ENCODE results near the gene SREBF1.
A peak's percentile ranks its signal among the peaks of the same experiment; 100 is the strongest.

SREBF1 gene

DNA sequence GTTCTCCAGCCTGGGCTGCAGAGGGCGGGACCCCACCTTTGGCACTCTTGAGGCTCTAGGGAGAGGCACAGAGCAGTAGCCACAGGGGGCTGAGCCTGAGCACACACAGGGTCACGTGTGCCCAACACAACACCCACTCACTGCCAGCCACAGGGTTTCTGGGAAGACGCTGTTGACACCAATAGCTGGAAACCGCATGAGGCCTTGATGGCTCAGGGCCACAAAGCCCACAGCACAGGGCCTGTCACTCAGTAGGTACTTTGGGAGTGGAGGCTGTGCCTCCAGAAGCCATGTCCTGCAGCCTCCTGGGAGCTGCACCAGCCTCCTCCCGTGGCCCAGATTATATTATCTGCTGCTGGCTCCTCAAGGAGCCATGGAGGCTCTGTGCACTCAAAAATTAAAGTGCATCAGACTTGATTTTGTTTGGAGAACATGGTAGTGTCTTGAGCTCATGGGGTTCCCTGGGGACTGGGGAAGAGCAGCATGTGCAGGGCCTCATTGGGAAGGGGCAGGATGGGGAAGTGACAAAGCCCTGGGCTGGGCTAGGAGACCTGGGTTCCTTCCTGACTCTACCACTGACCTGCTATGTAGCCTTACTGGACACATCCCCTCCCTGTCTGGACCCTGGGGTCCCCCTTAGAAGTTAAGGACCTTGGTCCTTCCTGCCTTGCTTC lies 12.5 kb upstream of the SREBF1 start:
- peaks cover 9% of the 10 kb centered on the region for H3K36me3 Mint-ChIP-seq (ENCODE audit: low read depth)
- peak overlapping the region; percentile 91 for H3K27ac Mint-ChIP-seq
- H3K4me3 Mint-ChIP-seq: peak overlapping the region; percentile 57
- peaks cover 60% of the 10 kb centered on the region for H3K4me1 Mint-ChIP-seq (ENCODE audit: low read depth)
- no peaks in the 10 kb centered on the region for H3K27me3 Mint-ChIP-seq (ENCODE audit: low read depth)
- no peaks in the 10 kb centered on the region for H3K9me3 Mint-ChIP-seq

DNA sequence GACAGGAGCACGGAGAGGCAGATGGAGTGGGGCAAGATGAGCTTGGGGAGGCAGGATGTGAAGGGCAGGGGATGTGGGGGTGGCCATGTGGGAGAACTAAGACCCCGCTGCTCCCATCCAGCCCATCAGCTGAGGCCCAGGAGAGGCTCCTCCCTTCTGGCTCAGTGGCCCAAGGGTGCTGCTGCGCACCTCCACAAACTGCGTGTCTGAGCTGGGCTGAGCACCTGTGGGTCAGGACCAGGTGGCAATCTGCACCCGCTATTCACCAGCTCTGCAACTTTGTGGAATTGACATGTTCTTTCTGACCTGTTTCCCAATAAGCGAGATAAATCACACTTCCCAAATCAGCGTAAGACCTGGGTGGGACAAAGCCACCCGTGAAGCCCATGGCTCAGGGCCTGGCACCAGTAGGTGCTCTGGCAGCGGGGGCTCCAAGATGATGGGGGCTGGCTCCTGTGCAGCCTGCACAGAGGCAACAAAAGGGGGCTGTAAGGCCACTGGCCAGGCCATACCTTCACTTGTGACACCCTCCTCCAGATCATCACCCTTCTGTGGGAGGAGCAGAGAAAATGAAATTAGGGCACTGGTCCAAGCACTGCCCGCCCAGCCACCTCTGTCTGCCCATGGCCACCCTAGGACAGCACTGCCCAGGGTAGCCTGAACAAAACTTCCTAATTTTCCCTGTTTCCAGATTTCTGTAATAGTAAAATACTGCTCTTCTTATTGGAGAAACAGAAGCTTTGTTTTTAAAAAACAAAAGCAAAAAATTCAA lies 11.7 kb upstream of the SREBF1 start:
- H3K27ac Mint-ChIP-seq: peak overlapping the region; percentile 91
- peaks cover 6% of the 10 kb centered on the region for H3K36me3 Mint-ChIP-seq (ENCODE audit: low read depth)
- H3K4me3 Mint-ChIP-seq: peak overlapping the region; percentile 57
- peaks cover 53% of the 10 kb centered on the region for H3K4me1 Mint-ChIP-seq (ENCODE audit: low read depth)
- H3K9me3 Mint-ChIP-seq: no peaks in the 10 kb centered on the region
- H3K27me3 Mint-ChIP-seq (ENCODE audit: low read depth): no peaks in the 10 kb centered on the region

DNA sequence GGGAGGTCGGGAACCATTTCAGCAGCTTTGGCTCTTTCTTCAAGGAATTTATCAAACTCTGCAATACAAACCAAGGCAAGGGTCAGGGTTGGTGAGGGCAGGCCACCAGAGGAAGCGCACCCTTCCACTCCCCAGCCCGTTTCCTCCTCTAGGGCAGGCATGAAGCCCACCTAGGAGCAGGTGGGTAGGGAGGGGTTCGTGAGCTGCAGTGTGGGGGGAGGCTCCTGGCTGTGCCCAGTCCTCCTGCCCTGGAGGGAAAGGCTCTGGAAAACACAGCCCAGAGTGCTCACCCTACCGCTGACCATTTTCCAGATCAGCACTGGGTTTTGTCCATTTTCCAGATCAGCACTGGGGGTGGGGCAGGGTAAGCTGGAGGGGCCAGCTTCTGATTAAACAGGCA lies 10.9 kb upstream of the SREBF1 start:
- Mint-ChIP-seq H3K27ac (peak overlapping the region; percentile 72), H3K27me3 (ENCODE audit: low read depth) (no peaks in the 10 kb centered on the region), H3K4me1 (ENCODE audit: low read depth) (peaks cover 48% of the 10 kb centered on the region), H3K4me3 (no peak overlapping the region), H3K36me3 (ENCODE audit: low read depth) (peaks cover 4% of the 10 kb centered on the region), H3K9me3 (no peaks in the 10 kb centered on the region)

DNA sequence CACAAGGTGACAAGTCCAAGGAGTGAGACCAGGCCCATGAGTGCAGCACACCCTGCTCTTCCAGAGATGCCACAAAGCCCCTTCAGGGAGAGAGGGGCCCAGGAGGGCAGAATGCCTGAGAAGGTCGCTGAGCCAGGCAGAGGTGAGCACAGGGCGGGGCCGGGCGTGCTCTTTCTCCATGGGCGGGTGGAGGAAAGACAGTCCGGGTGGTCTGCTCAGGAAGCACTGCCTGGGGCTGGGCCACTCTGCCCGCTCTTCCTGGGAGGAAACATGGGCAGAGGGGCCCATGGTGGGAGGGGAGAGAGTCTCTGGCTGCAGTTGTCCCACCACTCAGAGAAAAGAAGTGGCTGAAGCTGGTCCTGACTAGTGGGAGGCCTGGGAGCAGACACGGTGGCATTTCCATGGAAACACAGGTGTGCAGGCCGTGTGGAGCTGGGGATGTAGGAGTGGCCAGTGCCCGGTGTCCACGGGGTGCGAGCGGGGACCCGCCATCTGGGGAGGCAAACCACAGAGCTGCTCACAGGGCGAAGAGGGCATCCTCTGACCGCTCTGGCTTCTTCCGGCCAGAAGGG lies 10.4 kb upstream of the SREBF1 start:
- H3K27ac Mint-ChIP-seq: peak overlapping the region; percentile 20
- no peak overlapping the region for H3K4me3 Mint-ChIP-seq
- H3K4me1 Mint-ChIP-seq (ENCODE audit: low read depth): peaks cover 46% of the 10 kb centered on the region
- peaks cover 3% of the 10 kb centered on the region for H3K36me3 Mint-ChIP-seq (ENCODE audit: low read depth)
- H3K9me3 Mint-ChIP-seq: no peaks in the 10 kb centered on the region
- H3K27me3 Mint-ChIP-seq (ENCODE audit: low read depth): no peaks in the 10 kb centered on the region

DNA sequence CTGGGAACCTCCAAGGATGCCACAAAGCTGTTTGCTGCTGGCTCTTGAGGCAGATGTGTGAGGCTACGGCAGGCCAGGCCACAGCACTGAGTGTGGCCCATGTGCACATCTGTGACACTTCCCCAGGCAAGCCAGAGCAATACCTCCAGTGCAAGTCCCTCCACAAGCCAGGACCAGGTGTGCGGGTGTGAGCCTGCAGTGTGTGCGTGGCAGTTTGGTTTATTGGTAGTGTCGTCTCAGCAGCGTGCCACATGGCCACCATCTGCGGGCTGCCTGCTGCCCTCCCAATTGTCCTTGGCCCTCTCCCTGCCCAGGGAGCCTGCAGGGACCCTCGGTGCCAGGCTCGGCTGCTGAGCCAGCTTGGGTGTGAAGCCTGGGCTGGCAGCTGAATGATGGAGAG lies 9.9 kb upstream of the SREBF1 start:
- H3K9me3 Mint-ChIP-seq: no peaks in the 10 kb centered on the region
- H3K27ac Mint-ChIP-seq: peak overlapping the region; percentile 57
- no peak overlapping the region for H3K4me3 Mint-ChIP-seq
- H3K4me1 Mint-ChIP-seq (ENCODE audit: low read depth): peaks cover 40% of the 10 kb centered on the region
- H3K27me3 Mint-ChIP-seq (ENCODE audit: low read depth): no peaks in the 10 kb centered on the region
- H3K36me3 Mint-ChIP-seq (ENCODE audit: low read depth): no peaks in the 10 kb centered on the region

DNA sequence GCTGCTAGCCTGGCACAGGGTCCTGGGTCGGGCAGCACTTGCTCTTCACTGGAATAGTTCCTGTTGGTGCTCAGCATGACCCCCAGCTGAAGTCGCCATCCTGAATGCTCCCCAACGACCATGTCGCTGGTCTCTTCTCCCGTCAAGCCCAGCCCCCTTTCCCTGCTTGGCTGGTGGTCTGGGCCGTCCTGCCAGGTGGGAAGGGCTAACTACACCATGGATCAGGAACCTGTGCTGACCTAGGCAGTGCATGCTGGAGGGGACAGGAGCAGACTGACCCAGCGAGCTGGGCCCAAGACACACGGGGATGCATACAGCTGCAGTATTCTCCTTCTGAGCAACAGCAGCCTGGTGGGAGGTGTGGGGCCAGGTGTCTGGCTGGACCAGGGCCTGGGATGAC lies 9.2 kb upstream of the SREBF1 start:
- no peak overlapping the region for H3K4me3 Mint-ChIP-seq
- H3K36me3 Mint-ChIP-seq (ENCODE audit: low read depth): no peaks in the 10 kb centered on the region
- H3K4me1 Mint-ChIP-seq (ENCODE audit: low read depth): peaks cover 38% of the 10 kb centered on the region
- H3K9me3 Mint-ChIP-seq: no peaks in the 10 kb centered on the region
- H3K27me3 Mint-ChIP-seq (ENCODE audit: low read depth): no peaks in the 10 kb centered on the region
- H3K27ac Mint-ChIP-seq: peak overlapping the region; percentile 57

DNA sequence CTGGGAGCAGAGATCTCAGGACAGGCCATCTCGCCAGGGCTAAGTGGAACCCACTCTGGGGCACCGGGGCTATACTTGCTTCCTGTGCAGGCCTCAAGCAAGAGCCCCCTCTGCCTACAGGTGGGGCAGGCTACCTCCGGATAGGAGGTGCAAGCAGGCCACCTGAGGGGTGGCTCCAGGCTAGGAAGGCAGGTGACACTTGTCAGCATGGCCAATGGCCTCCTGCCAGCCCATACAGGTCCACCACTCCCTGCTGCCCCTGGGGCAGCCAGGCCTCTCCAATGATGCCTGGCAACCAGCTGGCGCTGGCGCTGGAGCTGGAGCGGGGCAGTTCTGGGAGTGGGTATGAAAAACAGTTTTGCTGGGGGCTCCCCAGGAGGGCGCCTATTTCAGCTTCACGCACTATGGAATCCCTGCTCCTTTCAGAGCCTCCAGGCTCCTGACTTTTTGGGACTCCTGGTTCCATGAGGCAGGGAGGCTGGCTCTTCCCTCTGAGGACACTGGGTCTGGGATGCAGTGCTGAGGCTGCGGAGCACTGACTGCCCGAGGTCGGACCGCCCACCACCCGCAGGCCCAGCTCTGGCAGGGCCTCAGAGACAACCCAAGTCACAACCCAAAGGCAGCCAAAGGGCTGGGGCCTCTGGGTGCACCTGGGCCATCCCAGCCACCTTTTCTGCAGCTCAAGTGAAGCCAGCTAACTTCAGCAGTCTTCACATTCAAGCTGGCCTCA lies 8.4 kb upstream of the SREBF1 start:
- Mint-ChIP-seq H3K27ac (no peak overlapping the region), H3K4me3 (no peak overlapping the region), H3K4me1 (ENCODE audit: low read depth) (peaks cover 34% of the 10 kb centered on the region), H3K9me3 (no peaks in the 10 kb centered on the region), H3K36me3 (ENCODE audit: low read depth) (no peaks in the 10 kb centered on the region), H3K27me3 (ENCODE audit: low read depth) (no peaks in the 10 kb centered on the region)

DNA sequence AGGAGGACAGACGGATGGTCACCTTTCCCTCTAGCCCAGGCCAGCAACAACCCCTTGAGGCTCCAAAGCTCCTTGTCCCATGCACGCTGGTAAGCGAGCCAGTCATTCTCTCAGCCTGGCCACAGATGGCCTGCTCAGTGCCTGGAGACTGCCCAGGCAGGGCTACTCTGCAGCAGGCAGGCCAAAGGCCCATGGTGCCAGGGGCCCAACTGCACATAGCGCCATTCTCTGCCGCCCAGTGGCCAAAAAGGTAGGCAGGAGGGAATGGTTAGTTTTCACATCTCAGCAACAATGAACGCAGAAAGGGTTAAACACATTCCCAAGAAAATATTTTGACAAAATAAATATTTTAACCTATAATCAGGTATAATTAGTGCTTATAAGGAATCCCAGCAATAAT lies 7.7 kb upstream of the SREBF1 start:
- no peak overlapping the region for H3K4me3 Mint-ChIP-seq
- peaks cover 30% of the 10 kb centered on the region for H3K4me1 Mint-ChIP-seq (ENCODE audit: low read depth)
- no peaks in the 10 kb centered on the region for H3K27me3 Mint-ChIP-seq (ENCODE audit: low read depth)
- H3K27ac Mint-ChIP-seq: no peak overlapping the region
- no peaks in the 10 kb centered on the region for H3K36me3 Mint-ChIP-seq (ENCODE audit: low read depth)
- H3K9me3 Mint-ChIP-seq: no peaks in the 10 kb centered on the region

DNA sequence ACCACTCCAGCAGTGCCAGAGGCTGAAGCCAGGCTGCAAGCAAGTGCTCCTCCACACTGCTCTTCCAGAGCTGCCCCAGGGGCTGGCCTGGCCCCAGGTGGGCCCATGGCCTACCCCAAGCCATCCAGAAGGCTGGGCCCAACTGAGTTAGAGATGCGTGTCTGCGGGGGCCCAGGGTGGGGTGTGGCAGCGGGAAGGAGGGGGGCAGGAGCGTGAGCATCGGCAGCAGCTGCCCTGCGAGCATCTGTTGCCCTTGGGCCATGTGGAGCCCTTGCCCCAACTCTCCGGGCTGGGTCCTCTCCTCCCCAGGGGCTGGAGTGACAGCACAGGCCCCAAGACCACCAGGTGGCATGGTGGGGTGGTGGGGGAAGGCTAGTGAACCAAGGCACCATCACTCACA lies 7.3 kb upstream of the SREBF1 start:
- Mint-ChIP-seq H3K4me3 (no peak overlapping the region), H3K36me3 (ENCODE audit: low read depth) (no peaks in the 10 kb centered on the region)

DNA sequence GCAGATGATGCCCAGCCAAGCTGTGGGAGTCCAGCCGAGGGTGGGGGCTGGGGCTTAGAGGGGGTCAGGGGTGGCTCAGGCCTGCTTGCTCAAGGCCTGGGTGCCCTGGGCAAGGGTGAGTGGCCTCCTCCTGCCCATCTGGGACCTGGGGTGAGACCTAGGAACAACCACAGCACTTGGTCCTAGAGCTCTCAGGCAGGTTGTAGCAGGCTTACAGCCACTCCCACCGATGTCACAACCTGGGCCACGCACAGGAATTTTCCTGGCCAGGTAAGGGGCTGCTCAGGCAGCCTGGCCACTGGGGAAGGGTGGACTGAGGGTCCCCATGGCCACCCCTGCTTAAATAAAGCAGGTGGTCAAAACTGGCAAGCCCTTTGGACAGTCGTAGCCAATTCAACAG lies 6.3 kb upstream of the SREBF1 start:
- no peaks in the 10 kb centered on the region for H3K36me3 Mint-ChIP-seq (ENCODE audit: low read depth)
- H3K4me3 Mint-ChIP-seq: no peak overlapping the region
- H3K4me1 Mint-ChIP-seq (ENCODE audit: low read depth): peaks cover 30% of the 10 kb centered on the region
- H3K27me3 Mint-ChIP-seq (ENCODE audit: low read depth): no peaks in the 10 kb centered on the region
- no peaks in the 10 kb centered on the region for H3K9me3 Mint-ChIP-seq
- no peak overlapping the region for H3K27ac Mint-ChIP-seq

More for the DNA sequence above, 7.3 kb upstream of the SREBF1 start:
- Mint-ChIP-seq H3K9me3 (no peaks in the 10 kb centered on the region), H3K27me3 (ENCODE audit: low read depth) (no peaks in the 10 kb centered on the region), H3K4me1 (ENCODE audit: low read depth) (peaks cover 30% of the 10 kb centered on the region), H3K27ac (no peak overlapping the region)

DNA sequence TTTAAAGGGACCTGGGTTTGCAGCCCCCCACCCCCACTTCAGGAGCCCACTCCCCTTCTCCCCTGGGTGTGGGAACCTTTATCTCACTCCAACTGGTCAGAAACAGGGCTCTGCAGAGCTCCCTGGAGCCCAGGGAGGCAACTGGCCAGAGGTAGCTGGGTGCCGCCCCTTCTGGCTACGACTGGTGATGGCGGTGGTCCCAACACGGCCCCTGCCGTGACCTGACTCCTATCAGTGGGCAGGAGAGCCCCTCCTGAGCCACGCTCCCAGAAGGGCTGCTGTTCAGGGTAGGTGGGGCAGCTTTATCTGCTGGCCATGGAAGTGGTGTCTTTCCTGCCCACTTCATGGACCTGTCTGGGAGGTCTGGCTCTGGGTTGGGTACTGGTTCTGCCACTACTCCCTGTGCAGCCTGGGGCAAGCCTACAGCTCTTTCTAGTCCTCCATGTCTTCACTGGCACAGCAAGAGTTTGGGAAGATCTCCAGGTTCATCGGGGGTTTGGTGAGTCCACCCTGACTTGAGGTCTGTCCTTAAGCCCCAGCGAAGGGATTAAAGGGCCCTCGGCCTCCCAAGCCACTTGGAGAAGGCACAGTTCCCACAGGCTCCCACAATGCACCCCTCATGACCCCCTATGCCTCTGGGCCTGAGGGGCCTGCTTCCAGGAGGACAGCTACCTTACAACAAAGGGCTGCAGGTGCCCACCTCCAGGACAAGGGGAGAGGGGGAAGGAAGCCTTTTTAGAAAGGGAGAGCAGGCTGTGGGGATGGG lies 5.5 kb upstream of the SREBF1 start:
- no peaks in the 10 kb centered on the region for H3K9me3 Mint-ChIP-seq
- H3K27ac Mint-ChIP-seq: no peak overlapping the region
- H3K36me3 Mint-ChIP-seq (ENCODE audit: low read depth): no peaks in the 10 kb centered on the region
- no peak overlapping the region for H3K4me3 Mint-ChIP-seq
- H3K4me1 Mint-ChIP-seq (ENCODE audit: low read depth): peaks cover 34% of the 10 kb centered on the region
- no peaks in the 10 kb centered on the region for H3K27me3 Mint-ChIP-seq (ENCODE audit: low read depth)

DNA sequence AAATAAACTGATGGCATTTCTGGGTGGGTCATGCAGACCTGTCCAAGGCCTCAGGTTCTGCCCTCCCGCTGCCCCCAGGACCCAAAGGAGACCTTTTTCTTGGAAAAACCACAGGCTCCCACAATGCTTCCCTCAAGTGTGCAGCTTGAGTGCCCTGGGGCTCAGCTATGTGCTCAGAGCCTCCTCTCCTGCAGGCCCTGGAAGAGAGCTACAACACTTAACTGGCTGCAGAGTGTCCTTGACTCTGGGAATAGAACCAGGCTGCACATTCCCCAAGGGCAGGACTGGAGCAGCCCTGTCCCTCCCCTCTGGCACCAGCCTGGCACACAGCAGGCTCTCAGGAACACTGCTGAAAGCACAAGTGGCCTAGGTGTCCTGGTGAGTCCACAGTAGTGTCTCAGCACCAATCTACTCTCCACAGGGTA lies 4.8 kb upstream of the SREBF1 start:
- H3K36me3 Mint-ChIP-seq (ENCODE audit: low read depth): no peaks in the 10 kb centered on the region
- H3K27me3 Mint-ChIP-seq (ENCODE audit: low read depth): no peaks in the 10 kb centered on the region
- H3K27ac Mint-ChIP-seq: peak overlapping the region; percentile 85
- no peak overlapping the region for H3K4me3 Mint-ChIP-seq
- no peaks in the 10 kb centered on the region for H3K9me3 Mint-ChIP-seq
- H3K4me1 Mint-ChIP-seq (ENCODE audit: low read depth): peaks cover 36% of the 10 kb centered on the region

DNA sequence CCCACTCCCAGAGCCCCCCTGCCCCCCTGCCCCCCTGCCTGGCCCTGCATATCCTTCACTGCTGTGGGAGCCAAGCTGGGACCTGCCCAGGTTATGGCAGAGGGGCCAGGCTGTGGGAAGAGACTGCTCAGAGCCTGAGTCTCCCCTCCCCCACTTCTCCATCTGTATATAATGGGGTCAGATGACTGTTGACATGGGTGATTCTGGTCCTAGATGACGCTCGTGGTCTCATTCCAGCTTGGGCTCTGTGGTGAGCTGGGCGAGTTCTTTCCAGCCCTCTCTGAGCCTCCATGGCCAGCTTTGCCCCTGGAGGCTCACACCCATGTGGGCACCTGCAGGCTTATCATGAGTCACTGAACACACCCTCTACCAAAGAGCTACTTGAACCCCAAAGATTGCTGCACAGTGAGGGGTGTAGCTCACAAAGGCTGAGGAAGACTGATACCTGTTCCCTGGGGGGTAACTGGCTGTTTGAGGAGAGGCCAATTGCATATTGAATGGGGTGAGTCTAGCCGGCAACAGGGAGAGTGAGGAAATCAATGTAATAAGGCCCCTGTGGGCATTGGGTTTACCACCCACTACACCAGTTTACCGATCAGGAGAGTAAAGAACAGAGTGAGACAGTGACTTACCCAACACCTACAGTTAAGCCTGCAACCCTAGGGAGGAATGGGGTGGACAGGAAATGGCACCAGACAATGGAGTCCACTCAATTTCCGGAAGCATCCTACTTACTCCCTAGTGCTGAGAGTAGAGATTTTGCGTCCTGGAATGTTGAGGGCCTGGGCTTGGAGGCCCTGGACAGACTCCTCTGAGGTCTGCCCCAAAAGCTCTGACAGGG lies 4.2 kb upstream of the SREBF1 start:
- H3K27ac Mint-ChIP-seq: peak overlapping the region; percentile 85
- H3K9me3 Mint-ChIP-seq: no peaks in the 10 kb centered on the region
- H3K4me3 Mint-ChIP-seq: peak overlapping the region; percentile 76
- peaks cover under 1% of the 10 kb centered on the region for H3K36me3 Mint-ChIP-seq (ENCODE audit: low read depth)
- peaks cover 38% of the 10 kb centered on the region for H3K4me1 Mint-ChIP-seq (ENCODE audit: low read depth)
- no peaks in the 10 kb centered on the region for H3K27me3 Mint-ChIP-seq (ENCODE audit: low read depth)
